Eye (tissue), 1 donor: ENCODE data around the gene TNFSF12.
A peak's percentile ranks its signal among the peaks of the same experiment; 100 is the strongest.

ENCODE experiments used
- DNase-seq: peaks from one replicate; pipeline ENCODE4 v3.0.0-alpha.2; 2015

TNFSF12 gene

GRCh38 chr17:7544911-7545310 is 3.9 kb upstream of the TNFSF12 start:
- DNase-seq, result no peak

- DNase-seq, result no peak
These were observed 670 bp downstream of the TNFSF12 start for GRCh38 chr17:7549401-7550055.

GRCh38 chr17:7550344-7550743 is 1.5 kb downstream of the TNFSF12 start:
- no peak for DNase-seq

GRCh38 chr17:7551396-7551795 is 2.5 kb downstream of the TNFSF12 start:
- DNase-seq, result no peak

GRCh38 chr17:7552621-7553051 is 3.8 kb downstream of the TNFSF12 start:
- no peak for DNase-seq

- no peak for DNase-seq
These were observed 4.5 kb downstream of the TNFSF12 start for GRCh38 chr17:7553356-7553755.

GRCh38 chr17:7555320-7555948 is 6.6 kb downstream of the TNFSF12 start:
- no peak for DNase-seq

- no peak for DNase-seq
These were observed 7.8 kb downstream of the TNFSF12 start for GRCh38 chr17:7556627-7557026.

- no peak for DNase-seq
These were observed 8.4 kb downstream of the TNFSF12 start for GRCh38 chr17:7557147-7557764.

GRCh38 chr17:7557775-7558543 is 9.1 kb downstream of the TNFSF12 start:
- peak; percentile 66 for DNase-seq

GRCh38 chr17:7558544-7559319 is 9.9 kb downstream of the TNFSF12 start, which contains the start of gene TNFSF13:
TSS of gene TNFSF13 (plus strand) at chr17:7558750. CDS start at chr17:7559040, 290 bp downstream.
- DNase-seq, result no peak

GRCh38 chr17:7559320-7560171 is 10.7 kb downstream of the TNFSF12 start:
- DNase-seq, result no peak

GRCh38 chr17:7560172-7561027 is 11.5 kb downstream of the TNFSF12 start:
- peak; percentile 89 for DNase-seq

GRCh38 chr17:7561028-7561575 is 12.2 kb downstream of the TNFSF12 start:
- DNase-seq, result peak; percentile 97

- DNase-seq, result peak; percentile 96
These were observed 12.8 kb downstream of the TNFSF12 start, which contains the start of gene SENP3 for GRCh38 chr17:7561589-7562207. TSS of gene SENP3 (plus strand) at chr17:7561919. CDS start at chr17:7563077, 1,158 bp downstream.

- no peak for DNase-seq
These were observed 13.3 kb downstream of the TNFSF12 start for GRCh38 chr17:7562208-7562605.

- DNase-seq, result no peak
These were observed 14.4 kb downstream of the TNFSF12 start for GRCh38 chr17:7563115-7563869.

- DNase-seq, result no peak
These were observed 20.7 kb downstream of the TNFSF12 start for GRCh38 chr17:7569571-7569970.

- DNase-seq, result no peak
These were observed 21.5 kb downstream of the TNFSF12 start for GRCh38 chr17:7570351-7570750.
